K562 treated with DMSO at 1 percent for 12 hours (cell line): ENCODE results near the gene TCERG1. TPM values are rescaled to one million over a fixed set of nuclear protein-coding genes. Genes with fewer than 3 reads are reported as not detected.

Experiments
- total RNA-seq: library from RNA; unstranded; fragments of 300-600 nt; gene quantifications from 2 replicates; pipeline ENCODE4 v1.2.3, GENCODE V29; 2022; ENCODE audit not compliant: insufficient read depth

Gene TCERG1
- 19.4 and 42.6 TPM in 2 replicates for total RNA-seq

GRCh38 chr5:146446861-146447733 lies at the start of gene TCERG1:
Gene TCERG1, plus strand, starts transcription at chr5:146447333. Its CDS starts 17 bp downstream, at chr5:146447350.

GRCh38 chr5:146516151-146516475 lies 69.0 kb downstream of the TCERG1 start, which contains the start of gene GPR151:
Gene GPR151, minus strand, starts transcription at chr5:146516190. Its CDS starts 77 bp downstream, at chr5:146516113.

Other genes starting within 250 kb of the TCERG1 start
- 3.4 and 14.2 TPM in 2 replicates for gene RBM27, start 243.7 kb upstream of the TCERG1 start, total RNA-seq
- gene POU4F3, start 108.5 kb upstream of the TCERG1 start, total RNA-seq, result not detected in 2 replicates
- not detected in 2 replicates for gene GPR151, start 68.9 kb downstream of the TCERG1 start, total RNA-seq